Measurements from ENCODE around the gene CREBBP. TPM values are rescaled to one million over a fixed set of nuclear protein-coding genes. Genes with fewer than 3 reads are reported as not detected.

The CREBBP gene
- total RNA-seq, 1 donor from 2014 or later = 109 TPM

GRCh38 chr16:3681206-3681605 is 199.3 kb downstream of the CREBBP start:
- Mint-ChIP-seq H3K4me1 (ENCODE audit: unreplicated experiment) (no peaks in the 10 kb centered on the region), H3K9me3 (ENCODE audit: unreplicated experiment) (peaks cover 4% of the 10 kb centered on the region), H3K27ac (ENCODE audit: unreplicated experiment) (no peak overlapping the region), H3K36me3 (ENCODE audit: unreplicated experiment) (peaks cover 41% of the 10 kb centered on the region), H3K4me3 (ENCODE audit: unreplicated experiment) (no peak overlapping the region), H3K27me3 (ENCODE audit: unreplicated experiment) (no peaks in the 10 kb centered on the region)
- no peak for TF ChIP-seq CTCF (IDR thresholded peaks at IDR 0.05)
- DNase-seq (ENCODE audit: extremely low spot score, unreplicated experiment) = no peak

- no peak overlapping the region for H3K27ac Mint-ChIP-seq (ENCODE audit: unreplicated experiment)
- no peaks in the 10 kb centered on the region for H3K27me3 Mint-ChIP-seq (ENCODE audit: unreplicated experiment)
- no peak for DNase-seq (ENCODE audit: extremely low spot score, unreplicated experiment)
- no peaks in the 10 kb centered on the region for H3K4me1 Mint-ChIP-seq (ENCODE audit: unreplicated experiment)
- peaks cover 4% of the 10 kb centered on the region for H3K9me3 Mint-ChIP-seq (ENCODE audit: unreplicated experiment)
- peaks cover 42% of the 10 kb centered on the region for H3K36me3 Mint-ChIP-seq (ENCODE audit: unreplicated experiment)
- no peak overlapping the region for H3K4me3 Mint-ChIP-seq (ENCODE audit: unreplicated experiment)
- no peak for TF ChIP-seq CTCF (IDR thresholded peaks at IDR 0.05)
These were observed 202.5 kb downstream of the CREBBP start for GRCh38 chr16:3677994-3678393.

- no peaks in the 10 kb centered on the region for H3K27me3 Mint-ChIP-seq (ENCODE audit: unreplicated experiment)
- no peaks in the 10 kb centered on the region for H3K4me1 Mint-ChIP-seq (ENCODE audit: unreplicated experiment)
- no peak for DNase-seq (ENCODE audit: extremely low spot score, unreplicated experiment)
- H3K9me3 Mint-ChIP-seq (ENCODE audit: unreplicated experiment) = no peaks in the 10 kb centered on the region
- TF ChIP-seq CTCF (IDR thresholded peaks at IDR 0.05) = no peak
- H3K4me3 Mint-ChIP-seq (ENCODE audit: unreplicated experiment) = no peak overlapping the region
- H3K27ac Mint-ChIP-seq (ENCODE audit: unreplicated experiment) = no peak overlapping the region
- peaks cover 25% of the 10 kb centered on the region for H3K36me3 Mint-ChIP-seq (ENCODE audit: unreplicated experiment)
These were observed 204.8 kb downstream of the CREBBP start for GRCh38 chr16:3675601-3676130.

Other genes with a start within 250 kb of the CREBBP start
- 22.5 and 23.1 TPM in 2 replicates for gene DNASE1, start 226.0 kb downstream of the CREBBP start, total RNA-seq
- 76.3 and 81.9 TPM in 2 replicates for gene TRAP1, start 163.2 kb downstream of the CREBBP start, total RNA-seq
- 25.3 and 26.9 TPM in 2 replicates for gene ADCY9, start 235.7 kb upstream of the CREBBP start, total RNA-seq

All from osteocyte (in vitro differentiated cells).